GM19035 (cell line): ENCODE measurements around the gene ST6GALNAC3.
A peak's percentile ranks its signal among the peaks of the same experiment; 100 is the strongest.
"Not testable (repeated sequence)": the region's sequence is repeated elsewhere in the genome, so short reads cannot be mapped to it uniquely, and the experiment has no call there.

Experiments
- ATAC-seq: cut with Tn5 transposase; IDR thresholded peaks from one replicate; pipeline ENCODE4 v1.9.1; 2021; ENCODE audit not compliant: unreplicated experiment

ST6GALNAC3 gene

DNA sequence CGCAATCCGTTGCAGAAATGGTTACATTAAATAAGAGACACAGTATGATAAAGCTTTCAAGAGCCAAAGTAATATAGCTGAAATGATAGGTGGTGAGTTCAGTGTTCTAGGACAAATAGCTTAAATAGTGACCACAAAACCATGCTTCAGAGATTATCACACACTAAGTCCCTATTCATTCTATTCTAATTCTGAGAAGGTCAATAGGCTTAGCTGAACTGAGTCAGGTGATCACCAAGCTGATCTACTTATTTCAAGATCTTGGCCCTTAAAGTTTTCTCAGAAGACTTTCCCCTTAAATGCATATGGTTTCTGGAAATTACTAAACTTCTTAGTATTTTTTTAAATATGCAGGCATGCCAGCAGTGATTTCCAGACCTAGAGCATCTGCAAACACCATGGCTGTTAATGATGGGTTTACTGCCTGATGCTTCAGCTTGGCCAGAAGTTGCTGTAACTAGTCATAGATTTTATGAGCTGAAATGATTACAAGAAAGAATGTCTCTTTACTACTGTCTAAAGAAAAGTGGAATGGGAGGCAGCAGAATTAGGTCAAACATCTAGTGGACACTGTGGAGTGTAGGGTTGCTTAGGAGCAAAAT lies 242.9 kb downstream of the ST6GALNAC3 start:
- ATAC-seq: no peak

DNA sequence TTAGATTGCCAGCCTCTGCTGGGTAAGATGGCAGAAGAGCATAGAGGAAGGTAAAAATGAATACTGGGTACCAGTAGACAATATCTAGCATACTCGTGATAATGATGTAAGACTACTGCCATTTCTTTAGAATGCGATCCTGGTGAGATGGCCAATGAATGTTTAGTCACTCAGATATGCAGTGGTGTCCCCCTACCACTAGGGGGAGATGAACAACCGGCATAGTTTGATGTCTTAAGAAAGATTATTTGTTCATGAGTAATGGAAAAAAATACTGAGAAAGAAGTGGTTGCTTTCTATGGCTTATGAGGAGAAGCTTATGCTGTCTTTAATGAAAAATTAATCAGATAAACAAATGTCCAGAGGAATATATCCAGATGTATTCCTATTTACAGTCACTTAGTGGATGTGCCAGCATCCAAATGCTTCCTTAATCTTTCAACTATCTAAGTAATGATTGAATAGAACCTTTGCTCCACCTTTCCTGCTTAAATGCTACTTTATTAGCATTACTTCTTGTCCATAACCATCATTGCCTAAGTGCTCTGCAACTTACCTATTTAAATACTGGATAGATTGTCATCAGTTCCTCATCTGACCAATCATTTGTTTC lies 256.6 kb downstream of the ST6GALNAC3 start:
- ATAC-seq: peak; percentile 88

DNA sequence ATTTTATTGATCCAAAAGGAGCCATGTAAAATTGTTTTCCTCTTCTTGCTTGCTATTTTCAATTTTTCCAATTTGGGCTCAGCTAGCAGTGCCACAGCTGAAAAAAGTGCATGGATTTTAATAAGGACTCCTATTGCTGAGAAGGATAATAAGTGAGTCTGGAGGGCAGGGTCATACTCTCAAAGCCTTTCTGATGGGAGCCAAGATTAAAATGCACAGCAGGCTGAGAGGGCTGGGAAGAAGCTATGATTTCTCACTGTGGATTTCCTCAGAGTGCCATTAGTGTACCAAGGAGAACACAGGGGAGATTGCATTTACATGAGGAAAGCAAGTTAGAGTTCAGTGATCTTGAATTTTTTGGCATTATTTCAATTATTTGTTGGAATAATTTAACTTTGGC lies 261.3 kb downstream of the ST6GALNAC3 start:
- ATAC-seq: no peak

DNA sequence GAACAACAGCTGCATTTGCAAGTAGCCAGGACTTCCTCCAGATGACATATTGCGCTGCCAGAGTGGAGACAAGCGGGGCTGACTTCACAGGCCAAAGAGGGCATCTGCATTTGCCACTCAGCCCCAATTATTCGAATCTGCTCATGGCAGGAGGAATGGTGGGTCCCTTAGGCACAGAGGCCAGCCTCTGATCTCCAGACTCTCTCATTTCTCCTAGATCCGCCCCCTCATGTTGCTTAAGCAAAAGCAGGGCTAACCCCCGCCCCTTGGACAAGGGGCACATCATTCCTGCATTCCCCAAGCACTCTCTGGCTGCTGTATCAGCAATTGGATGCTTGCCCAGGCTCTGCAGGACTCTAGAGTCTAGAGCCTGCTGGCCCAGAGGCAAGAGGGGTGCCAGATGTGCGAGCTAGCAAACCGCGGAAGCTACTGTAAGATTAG lies 262.4 kb downstream of the ST6GALNAC3 start:
- no peak for ATAC-seq

DNA sequence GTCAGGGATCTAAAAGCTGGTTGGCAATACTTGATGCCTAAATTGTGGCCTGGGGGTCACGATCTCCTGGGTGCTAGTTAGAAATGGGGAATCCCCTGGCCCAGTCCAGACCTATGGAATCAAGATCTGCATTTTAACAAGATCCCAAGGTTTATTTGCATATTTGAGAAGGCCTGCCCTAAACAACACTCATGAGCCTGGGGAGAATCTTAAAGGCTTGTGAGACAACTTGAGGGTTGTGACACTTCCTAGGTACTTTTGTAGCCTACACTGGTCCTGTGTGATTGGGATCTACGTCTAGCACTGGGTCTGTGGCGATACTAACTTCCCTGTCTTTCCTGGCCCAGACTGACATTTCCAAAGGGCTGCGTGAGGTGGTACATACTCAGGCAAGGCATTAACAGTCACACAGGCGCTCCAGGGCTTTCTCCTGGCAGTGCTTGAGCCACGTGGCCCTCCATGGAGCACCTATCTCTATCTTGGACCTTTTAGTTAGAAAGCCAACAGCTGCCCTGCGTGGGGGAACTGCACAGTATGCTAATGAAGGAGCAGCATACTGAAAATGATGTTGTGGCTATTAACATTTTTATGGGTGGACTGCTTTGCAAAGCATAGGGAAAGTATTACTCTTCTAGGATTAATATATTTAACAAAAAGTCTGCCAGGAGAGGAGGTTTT lies 263.1 kb downstream of the ST6GALNAC3 start:
- ATAC-seq: no peak

DNA sequence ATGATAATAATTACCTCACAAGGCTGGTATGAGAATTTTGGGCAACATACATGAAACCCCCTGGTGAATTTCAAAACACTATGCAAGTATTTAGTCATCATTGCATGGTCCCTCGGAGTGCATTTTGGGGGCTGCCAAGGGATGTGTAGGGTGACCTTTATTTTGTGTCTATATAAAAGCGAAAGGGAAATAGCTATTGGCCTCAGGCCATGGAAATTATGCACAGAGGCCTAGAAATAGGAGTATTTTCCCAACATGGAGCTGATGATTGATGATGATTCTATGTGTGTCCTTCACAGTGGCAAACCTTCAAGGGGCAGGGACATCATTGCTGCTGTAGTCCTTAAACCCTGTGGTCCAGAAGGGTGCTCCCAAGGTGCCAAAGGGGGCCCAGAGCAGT lies 265.5 kb downstream of the ST6GALNAC3 start:
- no peak for ATAC-seq

DNA sequence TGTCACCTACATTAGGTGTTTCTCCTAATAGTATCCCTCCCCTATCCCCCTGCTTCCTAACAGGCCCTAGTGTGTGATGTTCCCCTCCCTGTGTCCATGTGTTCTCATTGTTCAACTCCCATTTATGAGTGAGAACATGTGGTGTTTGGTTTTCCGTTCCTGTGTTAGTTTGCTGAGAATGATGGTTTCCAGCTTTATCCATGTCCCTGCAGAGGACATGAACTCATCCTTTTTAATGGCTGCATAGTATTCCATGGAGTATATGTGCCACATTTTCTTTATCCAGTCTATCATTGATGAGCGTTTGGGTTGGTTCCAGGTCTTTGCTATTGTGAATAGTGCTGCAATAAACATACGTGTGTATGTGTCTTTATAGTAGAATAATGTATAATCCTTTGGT lies 267.3 kb downstream of the ST6GALNAC3 start:
- ATAC-seq: not testable (repeated sequence)

DNA sequence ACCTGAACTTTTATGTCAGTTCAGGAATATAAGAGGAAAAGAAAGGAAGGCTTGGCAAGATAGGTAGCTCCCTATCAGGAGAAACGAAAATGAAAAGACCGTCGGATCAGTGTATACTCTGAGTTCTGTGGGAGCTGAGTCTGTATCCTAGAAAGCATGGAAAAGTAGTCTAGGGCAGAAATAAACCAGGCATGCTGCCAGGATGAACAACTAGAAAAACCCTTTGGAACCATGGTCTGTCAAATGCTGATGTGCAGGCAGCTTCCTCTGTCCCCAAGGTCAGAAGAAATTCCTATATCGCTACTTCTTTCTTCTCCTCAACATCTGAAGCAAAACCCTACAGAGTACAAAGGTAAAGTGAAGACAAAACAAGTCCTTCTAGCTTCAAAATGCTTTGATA lies 268.8 kb downstream of the ST6GALNAC3 start:
- ATAC-seq: no peak

DNA sequence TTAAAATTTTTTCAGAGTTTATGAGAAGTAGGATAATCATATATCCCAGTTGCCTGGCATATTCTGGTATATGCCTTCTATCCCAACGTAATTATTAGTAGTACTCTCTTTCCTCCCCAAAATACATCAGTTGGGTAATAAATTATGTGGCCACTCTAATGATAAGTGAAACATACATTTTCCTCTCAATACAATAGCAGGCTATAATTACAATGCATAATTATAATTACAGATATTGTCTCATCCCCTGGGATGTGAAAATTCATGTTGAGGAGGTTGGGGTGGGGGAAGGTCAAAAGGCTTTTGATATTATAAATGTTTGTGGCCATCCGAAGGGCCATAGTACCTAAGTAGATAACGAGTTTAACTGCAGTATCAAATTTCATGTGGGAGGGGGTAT lies 277.1 kb downstream of the ST6GALNAC3 start:
- ATAC-seq: no peak

DNA sequence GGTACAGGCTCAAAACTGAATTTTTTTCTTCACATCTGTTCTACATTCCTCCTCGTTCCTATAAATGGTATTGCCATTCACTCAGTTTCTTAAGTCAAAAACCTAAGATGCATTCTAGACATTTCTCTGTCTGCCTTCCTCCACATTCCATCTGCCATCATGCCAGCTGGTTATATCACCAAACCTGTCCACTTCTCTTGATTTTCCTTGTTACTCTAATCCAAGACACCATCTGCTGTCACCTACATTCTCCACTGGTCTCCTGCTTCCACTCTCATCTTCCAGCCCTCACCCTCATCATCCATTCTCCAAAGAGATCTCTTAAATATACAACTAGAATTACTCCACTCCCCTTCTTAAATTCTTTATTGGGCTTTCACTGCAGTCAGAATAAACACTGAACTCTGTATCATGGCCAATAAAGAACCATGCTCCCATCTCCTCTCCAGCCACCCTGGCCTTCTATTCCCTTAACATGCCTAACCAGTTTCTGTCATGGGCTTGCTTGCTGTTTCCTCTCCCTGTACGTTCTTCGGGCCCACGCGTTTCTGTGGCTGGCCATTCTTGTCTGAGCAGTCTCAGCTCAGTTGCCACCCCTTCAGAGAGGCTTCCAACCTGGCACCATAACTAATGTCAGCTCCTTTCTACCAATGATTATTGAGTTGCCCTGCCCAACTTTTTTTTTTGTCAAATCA lies 278.3 kb downstream of the ST6GALNAC3 start:
- ATAC-seq: no peak

DNA sequence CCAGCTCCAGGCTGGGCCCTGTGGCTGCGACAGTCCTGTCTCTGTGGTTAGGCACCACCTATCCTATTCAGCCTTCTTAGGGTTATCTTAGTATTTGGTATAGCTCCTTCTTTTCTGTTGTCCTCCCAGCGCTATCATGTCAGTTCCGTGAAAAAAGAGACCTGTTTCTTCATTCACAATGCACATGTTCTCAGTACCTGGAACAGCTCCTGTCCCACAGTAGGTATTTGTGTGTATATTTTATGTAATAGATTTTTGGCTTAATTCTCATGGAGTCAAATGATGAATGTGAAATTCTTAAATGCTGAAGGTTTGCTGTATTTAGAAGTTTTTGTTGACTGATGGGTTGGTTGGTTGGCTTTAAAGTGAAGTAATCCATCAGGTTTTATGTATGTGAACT lies 279.7 kb downstream of the ST6GALNAC3 start:
- no peak for ATAC-seq

DNA sequence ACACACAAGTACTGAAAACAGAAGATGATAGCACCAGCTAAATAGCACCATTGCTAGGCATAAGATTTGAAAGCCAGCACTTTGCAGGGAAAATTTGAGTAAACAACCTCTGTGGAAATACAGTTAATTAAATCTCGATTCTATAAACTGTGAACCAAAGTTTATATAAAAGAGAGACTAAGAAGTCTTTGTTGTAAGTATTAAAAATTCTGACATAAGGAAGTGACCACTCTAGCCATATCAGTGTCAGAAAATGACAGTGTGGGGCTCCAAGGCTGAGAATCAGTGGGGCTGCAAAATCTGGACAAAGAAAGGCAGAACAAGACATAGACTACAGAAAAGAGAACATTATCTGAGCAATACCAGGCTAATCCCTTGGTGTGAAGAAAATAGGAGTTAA lies 292.2 kb downstream of the ST6GALNAC3 start:
- no peak for ATAC-seq

DNA sequence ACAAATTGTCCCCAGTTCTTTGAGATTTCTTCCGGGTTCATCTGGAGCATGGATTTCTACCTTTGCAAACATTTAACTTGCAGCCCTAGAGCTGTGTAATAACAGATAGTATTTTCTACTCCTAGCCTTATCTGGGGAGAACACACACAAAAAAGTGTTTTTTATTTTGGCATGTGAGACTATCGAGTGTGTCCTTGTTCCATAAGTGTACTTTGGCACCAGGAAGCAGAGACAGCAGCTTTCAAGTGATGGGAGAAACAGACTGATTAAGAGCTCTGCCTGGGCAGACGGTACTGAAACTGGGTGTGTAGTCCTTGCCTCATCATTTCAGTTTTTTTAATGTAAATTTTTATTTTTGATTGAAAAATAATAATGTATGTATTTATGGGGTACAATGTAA lies 297.4 kb downstream of the ST6GALNAC3 start:
- no peak for ATAC-seq

DNA sequence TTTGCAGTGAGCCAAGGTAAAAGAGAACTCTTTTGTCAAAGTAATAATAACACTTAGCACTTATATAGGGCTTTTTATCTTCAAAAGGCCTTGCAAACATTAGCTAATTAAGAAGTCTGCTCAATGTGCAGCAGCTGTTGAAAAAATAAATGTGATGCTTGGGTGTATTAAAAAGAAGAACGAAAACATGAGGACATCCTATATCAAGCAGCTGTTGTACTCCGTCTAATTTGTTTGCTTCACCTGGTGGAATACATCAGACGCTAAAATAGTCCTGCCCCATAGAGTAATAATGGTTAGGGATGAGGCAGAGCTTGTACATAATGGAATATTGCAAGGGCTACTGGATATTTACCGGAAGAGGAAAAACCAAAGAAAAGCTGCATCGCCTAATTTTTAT lies 299.5 kb downstream of the ST6GALNAC3 start:
- no peak for ATAC-seq

DNA sequence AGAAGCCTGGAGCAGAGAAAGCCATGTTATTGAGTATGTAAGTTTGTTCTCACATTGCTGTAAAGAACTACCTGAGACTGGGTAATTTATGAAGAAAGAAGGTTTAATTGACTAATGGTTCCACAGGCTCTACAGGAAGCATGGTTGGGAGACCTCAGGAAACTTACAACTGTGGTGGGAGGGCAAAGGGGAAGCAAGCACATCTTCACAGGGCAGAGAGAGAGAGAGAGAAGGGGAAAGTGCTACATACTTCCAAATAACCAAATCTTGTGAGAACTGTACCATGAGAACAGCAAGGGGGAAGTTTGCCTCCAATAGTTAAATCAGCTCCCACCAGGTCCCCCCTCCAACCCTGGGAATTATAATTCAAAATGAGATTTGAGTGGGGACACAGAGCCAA lies 302.7 kb downstream of the ST6GALNAC3 start:
- ATAC-seq: no peak

DNA sequence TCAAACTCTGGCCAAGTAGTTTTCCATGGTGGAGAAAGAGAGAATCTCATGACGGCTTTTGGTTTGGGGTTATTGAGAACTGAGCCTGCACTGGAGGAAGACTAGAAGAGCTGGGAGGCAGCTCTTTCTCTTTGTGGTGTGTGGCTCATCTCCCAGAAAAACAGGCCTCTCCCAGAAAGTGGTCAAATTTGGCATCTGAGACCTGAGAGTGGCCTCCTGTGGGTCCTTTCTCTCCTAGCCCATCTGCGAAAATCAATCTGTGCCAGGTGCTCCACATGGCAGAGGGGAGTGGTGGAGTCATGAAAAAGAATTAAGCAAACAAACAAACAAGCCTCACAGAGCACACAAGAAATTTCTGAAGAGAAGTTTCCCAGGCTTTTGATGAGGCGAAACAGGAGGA lies 305.0 kb downstream of the ST6GALNAC3 start:
- no peak for ATAC-seq

DNA sequence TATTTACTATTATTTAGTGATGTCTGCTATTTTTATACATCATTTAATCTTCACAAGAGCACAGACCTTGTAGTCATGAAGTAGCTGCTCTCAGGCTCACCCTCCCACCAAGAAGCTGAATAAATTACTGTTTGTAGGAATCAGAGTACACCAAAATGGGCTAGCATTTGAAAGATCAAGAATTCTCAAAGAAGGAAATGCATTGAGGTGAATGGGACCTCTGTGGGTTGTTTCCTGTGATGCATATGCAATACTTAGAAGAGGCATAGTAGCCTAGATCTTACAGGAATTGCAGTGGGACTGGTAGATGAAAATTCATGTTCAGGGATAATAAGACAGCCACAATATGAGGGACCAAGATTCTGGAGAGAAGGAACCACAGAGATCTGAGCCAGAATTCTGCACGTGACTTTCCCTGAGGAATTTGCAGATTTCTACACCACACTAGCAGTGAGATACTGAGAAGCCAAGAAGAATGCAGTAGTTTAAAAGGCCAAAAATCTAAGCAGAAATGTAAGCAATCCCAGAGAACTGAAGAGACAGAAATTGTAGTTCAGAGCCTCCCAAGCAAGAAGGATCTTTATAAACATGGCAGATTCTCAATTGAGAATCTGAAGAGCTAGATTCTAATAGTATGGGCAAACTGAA lies 307.0 kb downstream of the ST6GALNAC3 start:
- ATAC-seq: no peak

DNA sequence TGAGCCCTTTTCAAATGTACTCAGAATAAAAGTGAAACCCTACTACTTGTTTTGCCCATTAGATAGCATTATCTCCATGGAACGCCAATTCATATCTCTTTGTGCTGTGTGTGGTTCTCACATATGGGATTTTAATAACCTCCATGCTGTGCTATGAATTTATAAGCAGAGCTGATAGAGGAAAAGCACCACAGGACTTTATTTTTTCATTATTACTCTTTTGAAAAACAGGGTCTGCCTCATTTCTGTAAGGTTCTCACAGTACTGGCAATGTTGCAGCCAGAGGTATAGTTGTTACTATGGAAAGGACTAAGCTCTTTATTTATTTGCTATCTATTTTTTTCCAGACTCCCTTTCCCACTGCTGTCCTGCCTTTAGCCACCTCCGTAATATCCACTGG lies 313.7 kb downstream of the ST6GALNAC3 start:
- ATAC-seq: no peak

DNA sequence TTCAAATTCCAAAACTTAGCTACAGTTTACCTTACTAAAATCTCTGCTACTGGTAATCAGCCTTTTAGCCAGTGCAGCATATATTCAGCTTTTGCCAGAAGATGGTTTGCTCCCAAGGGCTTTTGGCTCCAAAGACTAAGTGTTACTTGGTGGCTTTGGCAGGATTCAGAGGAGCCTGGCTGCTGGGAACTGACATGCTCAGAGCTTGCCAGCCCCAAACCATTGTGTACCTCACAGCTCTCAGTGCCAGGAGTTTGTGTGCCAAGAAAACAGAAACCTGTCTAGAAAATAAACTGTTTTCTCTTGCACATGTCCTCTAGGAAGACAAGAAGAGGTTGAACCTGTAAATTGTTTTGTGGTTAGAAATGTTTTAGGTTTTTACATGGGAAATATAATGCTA lies 315.9 kb downstream of the ST6GALNAC3 start:
- no peak for ATAC-seq

DNA sequence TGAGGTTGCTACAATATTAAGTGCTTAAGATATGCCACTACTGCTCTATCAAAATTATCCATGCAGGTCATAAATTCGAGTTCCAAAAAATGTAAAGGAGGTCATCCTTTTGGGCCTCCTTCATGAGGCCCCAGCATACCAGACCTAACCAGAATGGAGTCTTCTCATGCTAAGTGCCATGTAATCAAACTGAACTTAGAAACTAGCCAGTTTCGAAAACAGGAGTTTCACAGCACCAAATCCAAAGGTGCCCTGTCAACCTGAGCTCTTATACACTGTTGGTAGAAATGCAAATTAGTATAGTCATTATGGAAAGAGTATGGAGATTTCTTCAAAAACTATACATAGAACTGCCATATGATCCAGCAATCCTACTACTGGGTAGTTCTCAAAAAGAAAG lies 320.5 kb downstream of the ST6GALNAC3 start:
- no peak for ATAC-seq

DNA sequence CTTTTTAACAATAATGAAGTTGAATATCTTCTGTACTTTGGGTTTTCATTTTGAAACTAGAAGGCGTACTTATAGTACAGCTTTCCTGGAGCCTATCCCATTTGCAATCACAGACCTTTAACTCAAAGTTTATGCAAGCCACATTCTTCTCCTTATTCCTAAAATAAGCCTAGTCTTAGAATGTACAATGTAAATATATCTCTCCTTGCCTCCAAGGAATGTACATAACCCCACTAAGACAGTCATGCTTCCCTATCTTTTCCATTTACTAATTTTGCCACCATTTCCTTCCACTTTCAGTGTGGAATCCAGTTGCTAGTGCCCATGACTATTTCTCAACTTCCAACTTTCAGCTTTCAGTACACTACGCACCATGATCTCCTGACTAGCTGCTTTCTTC lies 327.6 kb downstream of the ST6GALNAC3 start:
- no peak for ATAC-seq
